Body of pancreas (tissue), 4 donors: ENCODE results near the gene SLC9A3. TPM values are rescaled to one million over a fixed set of nuclear protein-coding genes. Genes with fewer than 3 reads are reported as not detected.
"Not testable (repeated sequence)": the region's sequence is repeated elsewhere in the genome, so short reads cannot be mapped to it uniquely, and the experiment has no call there.

Experiments used
- ATAC-seq: fragments of 150-250 bp; one replicate; pipeline ENCODE4 v1.9.1; 2016
- DNase-seq, 4 donors: peaks; one replicate each; pipeline ENCODE4 v3.0.0-alpha.2; 2019
- H3K27ac ChIP-seq, 4 donors: fragments of 200-600 bp; sonication (generic); 1 replicate in 3 of 4; 2 replicates in 1 of 4; pipeline versions ENCODE4 v1.5.1 to v1.6.1; 2016 to 2019; ENCODE audit warnings: mild to moderate bottlenecking in 1 of 4, mixed read lengths in 1 of 4, moderate library complexity in 1 of 4
- H3K27me3 ChIP-seq, 2 donors: fragments of 200-600 bp; sonication (generic); one replicate each; pipeline ENCODE4 v1.6.0; 2016; ENCODE audit warnings: mild to moderate bottlenecking in 1 of 2
- H3K36me3 ChIP-seq, 2 donors: fragments of 200-600 bp; sonication (generic); replicated peaks in 1 of 2; 2 replicates each; pipeline ENCODE4 v1.5.1; 2016; ENCODE audit warnings: low read depth in 2 of 2; ENCODE audit not compliant: insufficient read depth in 1 of 2
- H3K4me1 ChIP-seq: fragments of 200-600 bp; sonication (generic); one replicate; pipeline ENCODE4 v1.6.0; 2016
- H3K4me3 ChIP-seq, 2 donors: fragments of 200-600 bp; sonication (generic); 1 replicate in 1 of 2; 2 replicates in 1 of 2; pipeline ENCODE4 v1.5.1; 2016 to 2019
- H3K9me3 ChIP-seq, 3 donors: fragments of 200-600 bp; sonication (generic); 1 replicate in 2 of 3; 2 replicates in 1 of 3; pipeline ENCODE4 v1.5.1; 2016
- CTCF ChIP-seq, 7 experiments: fragments of 450-650 bp in 4 of 7; fragments of 200-600 bp in 3 of 7; sonication (generic) in 3 of 7; IDR thresholded peaks; one replicate each; pipeline ENCODE4 v1.5.1; 2016 to 2019; ENCODE audit warnings: antibody characterized with exemption in 7 of 7
- POLR2A ChIP-seq, 3 donors: fragments of 450-650 bp; IDR thresholded peaks; one replicate each; pipeline ENCODE4 v1.6.1; 2016; ENCODE audit warnings: antibody characterized with exemption in 3 of 3, mild to moderate bottlenecking in 2 of 3
- WGBS, 2 donors: methylation state at CpG; one replicate each; pipeline ENCODE4 v1.1.5; 2017; 5-methylcytosine and 5-hydroxymethylcytosine counted together
- intact Hi-C: fragments of 100-400 bp; cut with DNase I; formaldehyde crosslinking; loops from one replicate; pipeline ENCODE4 v1.15.1; 2023
- total RNA-seq, 2 donors: library from RNA; depleted of rRNA; stranded (reverse); fragments of >200 nt; gene quantifications; one replicate each; pipeline ENCODE4 v1.1.0, GENCODE V29; 2016

The SLC9A3 gene
- total RNA-seq, 2 donors from 2014 or later: 2.0 to 4.7 TPM

- Histone ChIP-seq H3K27ac (no peak overlapping the region), H3K9me3 (no peaks in the 10 kb centered on the region), H3K27me3 (peaks cover 0 to 35% of the 10 kb centered on the region in 2 donors), H3K4me3 (no peak overlapping the region), H3K36me3 (no peaks in the 10 kb centered on the region), H3K4me1 (peaks cover 27% of the 10 kb centered on the region)
- 61 to 74% methylated on average over 2 to 9 of the region's 9 CpGs for WGBS, 2 donors
- intact Hi-C loops: loop anchor here (10.0 kb wide), 1 partner anchor 128 kb away; no protein-coding TSS in a partner anchor
- DNase-seq (no peak), ATAC-seq (no peak)
- no peak for TF ChIP-seq CTCF (IDR thresholded peaks at IDR 0.05)
- TF ChIP-seq POLR2A (IDR thresholded peaks at IDR 0.05): no peak
Measured at GRCh38 chr5:476814-477175, 47.5 kb downstream of the SLC9A3 start.

GRCh38 chr5:476102-476813 is 48.0 kb downstream of the SLC9A3 start:
- intact Hi-C loops: loop anchor here (10.0 kb wide), 1 partner anchor 129 kb away; no protein-coding TSS in a partner anchor
- ATAC-seq (no peak), DNase-seq (no peak)
- Histone ChIP-seq H3K9me3 (no peaks in the 10 kb centered on the region), H3K4me1 (peaks cover 32% of the 10 kb centered on the region), H3K4me3 (no peak overlapping the region), H3K27ac (no peak overlapping the region), H3K27me3 (peaks cover 0 to 35% of the 10 kb centered on the region in 2 donors), H3K36me3 (no peaks in the 10 kb centered on the region)
- TF ChIP-seq POLR2A (IDR thresholded peaks at IDR 0.05) (no peak), CTCF (IDR thresholded peaks at IDR 0.05) (no peak)
- 41 to 68% methylated on average over 12 to 46 of the region's 51 CpGs for WGBS, 2 donors

- H3K36me3 ChIP-seq: no peaks in the 10 kb centered on the region
- TF ChIP-seq POLR2A (IDR thresholded peaks at IDR 0.05) (no peak), CTCF (IDR thresholded peaks at IDR 0.05) (no peak)
- 60 to 75% methylated on average over 2 to 8 of the region's 8 CpGs for WGBS, 2 donors
- H3K27me3 ChIP-seq: peaks cover 0 to 35% of the 10 kb centered on the region in 2 donors
- ATAC-seq (no peak), DNase-seq (no peak)
- H3K9me3 ChIP-seq: no peaks in the 10 kb centered on the region
- H3K27ac ChIP-seq: no peak overlapping the region
- peaks cover 38% of the 10 kb centered on the region for H3K4me1 ChIP-seq
- no peak overlapping the region for H3K4me3 ChIP-seq
- intact Hi-C loops: loop anchor here (10.0 kb wide), 1 partner anchor 129 kb away; no protein-coding TSS in a partner anchor
Measured at GRCh38 chr5:475704-476101, 48.5 kb downstream of the SLC9A3 start.

- ATAC-seq (no peak), DNase-seq (no peak)
- H3K4me3 ChIP-seq: no peak overlapping the region
- H3K27me3 ChIP-seq: peaks cover 0 to 31% of the 10 kb centered on the region in 2 donors
- TF ChIP-seq CTCF (IDR thresholded peaks at IDR 0.05) (no peak), POLR2A (IDR thresholded peaks at IDR 0.05) (no peak)
- peaks cover 38% of the 10 kb centered on the region for H3K4me1 ChIP-seq
- H3K27ac ChIP-seq: no peak overlapping the region
- intact Hi-C loops: loop anchor here (10.0 kb wide), 1 partner anchor 130 kb away; no protein-coding TSS in a partner anchor
- H3K36me3 ChIP-seq: no peaks in the 10 kb centered on the region
- no peaks in the 10 kb centered on the region for H3K9me3 ChIP-seq
- 6 to 18% methylated on average over 16 to 46 of the region's 50 CpGs for WGBS, 2 donors
Measured at GRCh38 chr5:474840-475661, 49.2 kb downstream of the SLC9A3 start.

- H3K4me1 ChIP-seq: peaks cover 38% of the 10 kb centered on the region
- not testable (repeated sequence) for H3K36me3 ChIP-seq, DNase-seq, H3K9me3 ChIP-seq, ATAC-seq, H3K27ac ChIP-seq
- intact Hi-C loops: loop anchor here (10.0 kb wide), 1 partner anchor 130 kb away; no protein-coding TSS in a partner anchor
- 2% methylated on average over 18 of the region's 50 CpGs; no CpG with 5 or more reads in 1 of the 2 donors for WGBS, 2 donors
- H3K4me3 ChIP-seq: peak overlapping the region in 1 of 2 donors; percentile 54
- H3K27me3 ChIP-seq: peaks cover 0 to 24% of the 10 kb centered on the region in 2 donors
Measured at GRCh38 chr5:474232-474839, 49.9 kb downstream of the SLC9A3 start.
